Stimulated activated naive CD8-positive, alpha-beta T cell treated with anti-CD3 and anti-CD28 coated beads, Interleukin-15, amount 100 ng/mL, for 72 hours (primary cell): ENCODE results near the gene VAV2.
"Not testable (repeated sequence)": the region's sequence is repeated elsewhere in the genome, so short reads cannot be mapped to it uniquely, and the experiment has no call there.

Source experiments
- ATAC-seq: fragments of 150-1000 bp; cut with Tn5 transposase; 2 replicates; pipeline ENCODE4 v1.10.0; 2021; ENCODE audit warnings: mild to moderate bottlenecking, moderate library complexity
- DNase-seq, 2 donors: peaks; one replicate each; pipeline ENCODE4 v3.0.0; 2021 to 2022
- H3K27ac Mint-ChIP-seq, 2 donors: one replicate each; pipeline ENCODE4 v1.8.0; 2022; ENCODE audit warnings: mild to moderate bottlenecking in 2 of 2, mixed read lengths in 2 of 2, moderate library complexity in 2 of 2
- H3K27me3 Mint-ChIP-seq: one replicate; pipeline ENCODE4 v1.8.0; 2022; ENCODE audit warnings: mixed read lengths
- H3K4me1 Mint-ChIP-seq: one replicate; pipeline ENCODE4 v1.8.0; 2022; ENCODE audit warnings: mild to moderate bottlenecking, mixed read lengths
- H3K4me3 Mint-ChIP-seq, 2 donors: one replicate each; pipeline ENCODE4 v1.8.0; 2022; ENCODE audit warnings: mild to moderate bottlenecking in 2 of 2, mixed read lengths in 2 of 2, moderate library complexity in 1 of 2
- H3K9me3 Mint-ChIP-seq, 2 donors: one replicate each; pipeline ENCODE4 v1.8.0; 2022; ENCODE audit warnings: mixed read lengths in 2 of 2

Gene VAV2

DNA sequence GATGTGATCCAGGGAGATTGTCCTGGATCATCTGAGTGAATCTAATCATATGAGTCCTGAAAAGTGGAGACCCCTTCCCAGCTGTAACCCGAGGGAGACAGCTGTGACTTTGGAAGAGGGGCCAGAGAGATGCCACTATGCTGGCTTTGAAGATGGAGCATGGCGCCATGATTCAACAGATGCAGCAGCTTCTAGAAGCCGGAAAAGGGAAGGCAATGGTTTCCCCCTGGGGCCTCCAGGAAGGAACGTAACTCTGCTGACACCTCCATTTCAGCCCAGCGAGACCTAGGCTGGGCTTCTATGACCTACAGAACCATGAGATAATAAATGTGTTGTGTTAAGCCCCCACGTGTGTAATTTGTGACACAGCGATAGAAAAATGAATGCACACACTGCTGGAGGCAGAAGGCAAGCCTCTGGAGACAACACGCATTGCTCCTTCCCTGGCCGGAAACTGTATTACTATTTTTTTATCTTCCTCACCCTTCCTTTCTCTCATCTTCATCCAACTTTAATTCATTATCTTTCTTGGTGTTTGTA, 237.4 kb downstream of the VAV2 start:
- no peak overlapping the region for H3K4me3 Mint-ChIP-seq
- no peaks in the 10 kb centered on the region for H3K9me3 Mint-ChIP-seq
- no peaks in the 10 kb centered on the region for H3K4me1 Mint-ChIP-seq
- ATAC-seq: no peak
- H3K27me3 Mint-ChIP-seq: peaks cover 53% of the 10 kb centered on the region
- DNase-seq: no peak
- H3K27ac Mint-ChIP-seq: no peak overlapping the region

DNA sequence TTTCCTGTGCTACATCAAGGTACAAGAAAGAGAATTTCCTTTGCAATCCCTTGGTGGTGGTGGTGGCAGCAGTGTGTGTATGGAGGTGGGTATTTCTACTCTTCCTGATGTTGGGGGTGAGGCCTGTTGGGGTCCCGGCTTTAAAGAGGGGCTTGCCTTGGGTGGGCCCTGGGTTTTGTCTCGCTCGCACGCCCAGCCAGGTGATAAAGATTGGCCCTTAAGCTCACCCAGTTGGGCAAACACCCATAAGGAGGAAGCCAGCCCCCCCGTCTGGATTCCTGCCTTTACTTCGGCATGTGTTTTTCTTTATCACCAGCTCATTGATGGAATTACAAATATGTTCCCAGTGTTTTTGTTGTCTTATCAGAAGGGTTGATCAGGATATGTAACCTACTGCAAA, 237.9 kb downstream of the VAV2 start:
- no peaks in the 10 kb centered on the region for H3K9me3 Mint-ChIP-seq
- peaks cover 55% of the 10 kb centered on the region for H3K27me3 Mint-ChIP-seq
- H3K4me1 Mint-ChIP-seq: no peaks in the 10 kb centered on the region
- no peak overlapping the region for H3K4me3 Mint-ChIP-seq
- ATAC-seq: no peak
- no peak for DNase-seq
- H3K27ac Mint-ChIP-seq: no peak overlapping the region

DNA sequence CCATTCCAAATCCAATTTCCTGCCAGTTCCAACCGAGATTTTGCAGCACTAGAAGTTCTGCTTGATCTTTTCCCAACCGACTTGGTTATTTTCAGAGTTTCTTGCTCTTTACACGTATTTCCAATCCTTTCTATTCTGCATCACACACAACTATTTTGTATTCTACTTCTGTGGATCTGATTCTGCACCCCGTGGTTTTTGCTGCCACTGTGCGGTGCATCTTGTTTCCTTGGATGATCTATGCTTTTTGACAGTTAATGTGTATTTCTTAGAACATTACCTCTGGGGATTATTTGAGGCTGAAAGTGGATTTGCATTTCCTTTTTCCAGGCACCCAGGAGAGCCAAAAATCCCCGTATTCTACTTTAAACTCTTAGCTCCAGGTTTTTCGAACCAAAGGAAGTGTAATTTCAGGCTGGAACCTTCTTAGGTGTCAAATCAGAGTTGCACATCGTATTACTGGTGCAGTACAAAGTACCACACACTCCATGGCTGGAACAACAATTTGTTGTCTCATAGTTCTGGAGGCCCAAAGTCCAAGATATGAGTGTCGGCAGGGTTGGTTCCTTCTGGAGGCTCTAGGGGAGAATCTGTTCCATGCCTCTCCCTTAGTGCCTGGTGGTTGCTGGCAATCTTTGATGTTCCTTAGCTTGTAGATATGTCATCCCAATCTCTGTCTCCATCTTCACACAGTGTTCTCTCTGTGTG, 239.2 kb downstream of the VAV2 start:
- Mint-ChIP-seq H3K9me3 (no peaks in the 10 kb centered on the region), H3K27ac (peak overlapping the region in 1 of 2 donors; percentile 59), H3K27me3 (peaks cover 60% of the 10 kb centered on the region), H3K4me1 (no peaks in the 10 kb centered on the region), H3K4me3 (no peak overlapping the region)
- ATAC-seq (no peak), DNase-seq (no peak)

DNA sequence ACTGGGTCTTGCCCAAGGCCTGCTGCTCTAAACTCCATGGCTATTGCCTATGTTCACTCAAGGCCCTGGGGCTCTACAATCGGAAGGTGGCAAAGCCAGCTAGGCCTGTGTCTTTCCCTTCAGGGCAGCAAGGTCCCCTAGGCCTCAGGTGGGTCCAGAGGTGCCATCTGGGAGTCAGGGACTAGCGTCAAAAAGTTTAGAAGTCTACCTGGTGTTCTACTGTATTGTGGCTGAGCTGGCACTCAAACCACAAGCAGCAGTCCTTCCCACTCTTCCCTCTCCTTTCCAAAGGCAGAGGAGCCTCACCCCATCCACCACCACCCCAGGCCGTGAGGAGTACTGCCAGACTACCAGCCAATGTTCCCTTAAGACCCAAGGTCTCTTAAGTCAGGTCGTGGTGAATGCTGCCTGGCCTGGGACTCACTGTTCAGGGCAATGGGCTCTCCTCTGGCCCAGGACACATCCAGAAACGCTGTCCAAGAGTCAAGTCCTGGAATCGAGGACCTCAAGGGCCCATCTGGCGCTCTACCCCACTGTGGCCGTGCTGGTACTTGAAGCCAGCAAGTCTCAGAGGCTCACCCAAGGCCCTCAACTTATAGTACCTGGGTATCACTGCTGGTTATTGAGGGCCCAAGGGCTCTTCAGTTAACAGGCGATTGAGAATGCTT, 241.0 kb downstream of the VAV2 start:
- ATAC-seq: no peak
- Mint-ChIP-seq H3K4me3 (no peak overlapping the region), H3K27ac (peak overlapping the region in 1 of 2 donors; percentile 10), H3K27me3 (peaks cover 77% of the 10 kb centered on the region), H3K4me1 (no peaks in the 10 kb centered on the region), H3K9me3 (no peaks in the 10 kb centered on the region)
- DNase-seq: no peak

DNA sequence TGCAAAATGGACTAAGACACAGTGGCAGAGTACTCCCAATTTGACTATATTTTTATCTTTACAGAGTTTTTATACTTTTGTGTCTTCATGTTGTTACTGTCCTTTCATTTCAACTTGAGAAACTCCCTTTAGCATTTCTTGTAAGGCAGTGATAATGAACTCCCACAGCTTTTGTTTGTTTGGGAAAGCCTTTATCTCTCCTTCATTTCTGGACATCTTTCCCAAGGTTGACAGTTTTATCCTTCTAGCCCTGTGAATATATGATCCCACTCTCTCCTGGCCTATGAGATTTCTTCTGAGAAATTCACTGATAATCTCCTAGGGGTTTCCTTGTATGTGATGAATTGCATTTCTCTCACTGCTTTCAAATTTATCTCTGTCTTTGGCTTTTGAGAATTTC, 244.8 kb downstream of the VAV2 start:
- no peak overlapping the region for H3K27ac Mint-ChIP-seq
- H3K27me3 Mint-ChIP-seq: peaks cover 43% of the 10 kb centered on the region
- no peaks in the 10 kb centered on the region for H3K9me3 Mint-ChIP-seq
- H3K4me1 Mint-ChIP-seq: no peaks in the 10 kb centered on the region
- DNase-seq (no peak), ATAC-seq (no peak)
- H3K4me3 Mint-ChIP-seq: no peak overlapping the region

DNA sequence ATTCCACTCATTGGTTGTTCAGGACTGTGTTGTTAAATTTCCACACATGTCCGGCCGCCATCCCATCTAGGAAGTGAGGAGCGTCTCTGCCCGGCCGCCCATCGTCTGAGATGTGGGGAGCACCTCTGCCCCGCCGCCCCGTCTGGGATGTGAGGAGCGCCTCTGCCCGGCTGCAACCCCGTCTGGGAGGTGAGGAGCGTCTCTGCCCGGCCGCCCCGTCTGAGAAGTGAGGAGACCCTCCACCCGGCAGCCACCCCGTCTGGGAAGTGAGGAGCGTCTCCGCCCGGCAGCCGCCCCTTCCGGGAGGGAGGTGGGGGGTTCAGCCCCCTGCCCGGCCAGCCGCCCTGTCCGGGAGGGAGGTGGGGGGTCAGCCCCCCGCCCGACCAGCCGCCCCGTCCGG, 247.6 kb downstream of the VAV2 start:
- H3K4me1 Mint-ChIP-seq, ATAC-seq, H3K27ac Mint-ChIP-seq, H3K9me3 Mint-ChIP-seq, DNase-seq, H3K4me3 Mint-ChIP-seq: not testable (repeated sequence)
- H3K27me3 Mint-ChIP-seq: peaks cover 22% of the 10 kb centered on the region

DNA sequence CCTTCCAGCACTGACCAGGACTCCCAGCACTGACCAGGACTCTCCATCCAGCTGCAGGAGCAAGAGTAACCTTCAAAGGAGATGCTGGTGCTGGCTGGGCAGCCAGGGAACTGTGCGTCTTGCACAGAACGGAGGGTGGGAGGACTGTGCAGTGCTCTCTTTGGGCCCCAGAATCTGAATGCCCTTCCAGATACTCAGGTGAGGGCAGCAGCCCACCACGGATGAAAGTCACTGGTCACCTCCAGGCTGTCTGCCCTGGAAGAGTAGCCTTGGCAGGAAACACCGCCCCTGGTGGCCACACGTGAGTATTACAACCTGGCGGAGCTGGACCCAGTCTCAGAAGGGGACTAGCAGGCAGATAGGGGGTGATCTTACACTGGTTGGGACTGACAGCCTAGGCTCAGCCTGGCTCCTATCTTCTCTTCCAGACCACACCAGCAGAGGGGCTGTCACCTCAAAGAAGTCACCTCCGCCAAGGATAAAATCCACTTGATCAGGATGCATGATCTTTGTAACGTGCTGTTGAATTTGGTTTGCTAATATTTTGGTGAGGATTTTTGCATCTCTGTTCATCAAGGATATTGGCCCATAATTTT, 249.2 kb downstream of the VAV2 start:
- H3K9me3 Mint-ChIP-seq: no peaks in the 10 kb centered on the region
- H3K27ac Mint-ChIP-seq: no peak overlapping the region
- H3K27me3 Mint-ChIP-seq: peaks cover 18% of the 10 kb centered on the region
- peak; percentile 70 to 72 for DNase-seq
- H3K4me1 Mint-ChIP-seq: peaks cover 12% of the 10 kb centered on the region
- H3K4me3 Mint-ChIP-seq: no peak overlapping the region
- ATAC-seq: peak; percentile 69

DNA sequence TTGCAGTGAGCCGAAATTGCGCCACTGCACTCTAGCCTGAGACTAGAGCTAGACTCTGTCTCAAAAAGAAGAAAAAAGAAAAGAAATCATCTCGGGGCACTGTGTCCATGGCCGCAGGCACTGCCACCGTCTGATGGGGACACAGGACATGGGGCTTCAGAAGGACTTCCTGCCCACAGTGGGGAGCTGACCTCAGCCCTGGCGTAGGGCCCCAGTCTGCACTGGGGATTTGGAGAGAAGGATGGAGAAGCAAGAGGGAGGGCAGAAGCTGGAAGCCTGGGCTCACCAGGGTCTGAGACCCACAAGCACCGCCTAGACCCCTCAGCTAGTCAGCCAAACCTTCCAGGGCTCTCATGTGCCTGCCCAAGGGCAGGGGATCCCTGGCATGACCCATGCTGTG, 249.9 kb downstream of the VAV2 start:
- Mint-ChIP-seq H3K27me3 (peaks cover 11% of the 10 kb centered on the region), H3K27ac (no peak overlapping the region), H3K9me3 (no peaks in the 10 kb centered on the region), H3K4me3 (no peak overlapping the region), H3K4me1 (peaks cover 18% of the 10 kb centered on the region)
- ATAC-seq (no peak), DNase-seq (no peak)

DNA sequence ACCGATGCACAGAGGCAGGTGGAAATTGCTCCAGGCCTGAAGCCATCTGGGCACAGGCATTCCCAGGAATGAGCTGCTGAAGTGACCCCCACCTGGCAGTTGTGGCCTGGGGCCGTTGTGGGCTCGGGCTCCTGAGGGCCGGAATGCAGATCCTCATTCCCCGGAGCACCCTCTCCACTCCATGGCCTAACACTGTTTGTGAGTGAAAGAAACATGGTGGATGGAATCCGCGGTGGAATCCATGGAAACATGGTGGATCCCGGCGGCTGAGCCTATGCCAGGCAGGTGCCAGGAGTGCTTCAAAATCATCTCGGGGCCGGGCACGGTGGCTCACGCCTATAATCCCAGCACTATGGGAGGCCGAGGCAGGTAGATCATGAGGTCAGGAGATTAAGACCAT, 250.4 kb downstream of the VAV2 start:
- Mint-ChIP-seq H3K4me3 (no peak overlapping the region), H3K9me3 (no peaks in the 10 kb centered on the region), H3K27me3 (peaks cover 6% of the 10 kb centered on the region), H3K4me1 (peaks cover 18% of the 10 kb centered on the region), H3K27ac (no peak overlapping the region)
- no peak for ATAC-seq
- no peak for DNase-seq

DNA sequence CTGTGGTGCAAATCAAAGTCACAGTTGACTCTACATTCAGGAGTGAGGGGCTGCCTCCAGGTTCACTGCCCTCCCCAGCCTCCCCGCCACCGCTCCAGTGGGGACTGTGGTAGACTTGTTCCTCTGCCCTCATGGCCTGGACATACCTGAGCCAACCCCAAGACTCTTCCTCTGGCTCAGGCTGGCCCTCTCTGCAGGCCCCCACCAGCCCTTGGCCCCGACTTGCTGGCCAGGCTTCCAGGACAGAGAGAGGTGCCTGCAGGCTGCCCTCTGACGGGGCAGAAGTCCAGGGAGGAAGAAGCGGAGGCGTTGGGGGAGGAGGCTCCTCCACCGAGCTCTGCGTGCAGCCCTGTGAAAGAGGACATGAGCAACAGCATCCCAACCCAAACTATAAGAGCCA, 251.2 kb downstream of the VAV2 start:
- Mint-ChIP-seq H3K4me1 (peaks cover 18% of the 10 kb centered on the region), H3K4me3 (no peak overlapping the region), H3K27ac (no peak overlapping the region), H3K27me3 (no peaks in the 10 kb centered on the region), H3K9me3 (no peaks in the 10 kb centered on the region)
- DNase-seq: no peak
- ATAC-seq: no peak

DNA sequence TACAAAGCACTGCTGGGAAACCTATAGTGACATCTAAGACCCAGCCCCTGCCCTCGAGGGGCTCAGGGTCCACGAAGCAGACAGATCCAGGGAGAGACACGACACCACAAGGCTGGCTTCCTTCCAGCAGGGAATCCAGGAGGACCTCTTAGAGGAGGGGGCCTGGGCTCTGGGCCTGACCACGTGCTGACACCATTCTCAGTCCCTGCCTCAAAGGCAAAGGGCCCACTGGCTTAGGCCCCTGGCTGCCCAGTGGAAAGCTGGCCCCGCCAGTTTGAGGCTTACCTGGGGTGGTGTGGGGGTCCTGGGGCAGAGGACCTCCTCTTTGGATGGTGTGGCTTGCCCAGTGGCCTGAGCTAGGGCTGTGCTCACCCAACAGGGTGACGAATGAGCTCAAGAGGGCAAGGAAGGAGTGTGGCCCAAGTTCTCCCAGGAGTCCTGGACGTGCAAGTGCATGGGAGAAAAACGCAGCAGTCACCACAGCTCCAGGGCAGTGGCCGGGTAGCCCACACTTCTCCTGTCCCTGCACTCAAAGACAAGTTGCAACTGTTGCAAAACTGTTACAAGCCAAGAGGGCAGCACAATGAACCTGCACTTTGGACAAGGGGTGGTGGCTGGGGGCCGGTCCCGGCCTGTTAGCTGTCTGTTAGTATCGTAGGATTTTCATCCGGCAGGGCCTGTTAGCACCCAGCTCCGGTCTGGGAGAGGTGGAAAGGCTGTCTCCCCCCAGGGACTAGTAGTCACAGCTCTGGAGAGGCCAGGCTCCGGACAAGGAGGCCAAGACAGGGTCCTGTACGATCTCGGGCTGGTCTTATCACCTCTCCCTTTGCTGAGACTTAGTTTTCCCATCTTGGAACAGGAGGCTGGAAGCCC, 252.5 kb downstream of the VAV2 start:
- Mint-ChIP-seq H3K4me3 (no peak overlapping the region), H3K4me1 (peaks cover 18% of the 10 kb centered on the region), H3K9me3 (no peaks in the 10 kb centered on the region), H3K27ac (no peak overlapping the region), H3K27me3 (no peaks in the 10 kb centered on the region)
- DNase-seq (no peak), ATAC-seq (no peak)

DNA sequence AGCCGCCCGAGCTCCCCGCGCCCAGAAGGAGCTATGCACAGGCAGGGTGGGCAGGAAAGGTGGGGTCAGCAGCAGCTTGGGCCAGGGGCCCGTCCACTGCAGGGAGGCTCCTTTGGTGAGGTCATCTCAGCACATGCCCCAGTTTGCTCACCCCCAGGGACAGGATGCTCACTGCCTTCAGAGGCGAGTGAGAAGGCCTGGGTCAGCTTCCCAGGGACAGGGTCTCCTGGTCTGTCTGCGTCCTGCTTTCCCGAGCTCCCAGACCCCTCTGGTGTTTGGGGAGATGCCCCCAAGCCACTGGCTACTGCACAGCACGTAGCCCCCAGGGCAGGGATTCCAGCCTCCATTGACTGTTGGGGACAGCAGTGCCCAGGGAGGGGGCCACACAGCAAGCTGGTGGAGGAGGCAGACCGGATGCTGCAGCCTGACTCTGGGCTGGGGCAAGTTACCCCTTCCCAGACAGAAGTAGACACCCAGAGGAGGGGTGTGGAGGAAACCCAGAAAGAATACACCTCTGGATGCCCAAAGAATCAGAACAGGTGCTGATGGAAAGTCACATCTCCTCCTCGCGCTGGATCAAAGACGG, 253.4 kb downstream of the VAV2 start:
- H3K4me3 Mint-ChIP-seq: peak overlapping the region; percentile 45 to 74
- H3K27me3 Mint-ChIP-seq: no peaks in the 10 kb centered on the region
- no peak for ATAC-seq
- no peak overlapping the region for H3K27ac Mint-ChIP-seq
- DNase-seq: no peak
- H3K4me1 Mint-ChIP-seq: peaks cover 18% of the 10 kb centered on the region
- no peaks in the 10 kb centered on the region for H3K9me3 Mint-ChIP-seq

DNA sequence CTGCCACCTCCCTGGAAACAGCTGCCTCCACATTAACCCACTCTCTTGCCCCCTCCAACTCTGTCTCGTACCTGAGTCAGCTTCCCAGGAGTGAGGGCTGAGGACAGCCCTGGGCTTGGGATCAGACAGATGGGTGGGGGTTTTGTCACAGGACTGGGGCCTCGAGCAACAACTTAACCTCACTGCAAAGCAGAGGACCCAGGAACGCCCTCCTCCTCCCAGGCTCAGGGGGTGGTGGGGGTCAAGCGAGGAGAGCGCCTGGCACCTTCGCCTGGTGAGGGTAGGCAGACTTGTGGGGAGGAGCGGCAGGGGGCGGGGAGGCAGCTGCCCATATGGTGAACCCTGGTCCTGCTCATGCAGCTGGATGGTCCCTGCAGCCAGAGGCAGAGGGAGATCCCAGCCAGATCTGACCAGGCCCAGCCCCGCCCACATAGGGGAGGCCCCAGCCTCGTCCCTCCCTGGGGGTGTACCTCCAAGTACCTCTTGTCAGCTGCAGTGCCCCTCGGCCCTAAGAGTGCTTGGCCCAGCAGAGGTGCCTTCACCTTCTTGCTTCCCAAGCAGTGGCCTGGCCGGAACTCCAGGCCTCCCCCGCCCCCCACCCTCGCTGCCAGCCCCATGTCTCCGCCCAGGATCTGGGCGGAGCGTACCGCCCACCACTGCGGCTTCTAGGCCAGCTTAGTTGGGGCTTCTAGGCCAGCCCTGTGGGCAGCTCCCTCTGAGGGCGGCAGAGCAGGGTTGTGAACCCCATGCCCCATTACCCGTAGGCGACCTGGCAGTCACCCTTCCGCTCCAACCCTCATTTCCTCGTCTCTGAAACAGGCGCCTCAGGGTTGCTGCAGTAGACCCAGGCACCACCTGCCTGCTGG, 254.1 kb downstream of the VAV2 start, which contains the start of gene SARDH:
Gene SARDH, minus strand, starts transcription at position 579 of the 866 bp plus-strand sequence. CDS start 4,179 bp downstream, outside the sequence.
- peaks cover 18% of the 10 kb centered on the region for H3K4me1 Mint-ChIP-seq
- peak; percentile 86 for ATAC-seq
- peak; percentile 35 to 63 for DNase-seq
- H3K4me3 Mint-ChIP-seq: peak within 1 kb of the TSS; percentile 57 to 74
- peak within 1 kb of the TSS in 1 of 2 donors; percentile 7 for H3K27ac Mint-ChIP-seq
- no peaks in the 10 kb centered on the region for H3K27me3 Mint-ChIP-seq
- no peaks in the 10 kb centered on the region for H3K9me3 Mint-ChIP-seq

DNA sequence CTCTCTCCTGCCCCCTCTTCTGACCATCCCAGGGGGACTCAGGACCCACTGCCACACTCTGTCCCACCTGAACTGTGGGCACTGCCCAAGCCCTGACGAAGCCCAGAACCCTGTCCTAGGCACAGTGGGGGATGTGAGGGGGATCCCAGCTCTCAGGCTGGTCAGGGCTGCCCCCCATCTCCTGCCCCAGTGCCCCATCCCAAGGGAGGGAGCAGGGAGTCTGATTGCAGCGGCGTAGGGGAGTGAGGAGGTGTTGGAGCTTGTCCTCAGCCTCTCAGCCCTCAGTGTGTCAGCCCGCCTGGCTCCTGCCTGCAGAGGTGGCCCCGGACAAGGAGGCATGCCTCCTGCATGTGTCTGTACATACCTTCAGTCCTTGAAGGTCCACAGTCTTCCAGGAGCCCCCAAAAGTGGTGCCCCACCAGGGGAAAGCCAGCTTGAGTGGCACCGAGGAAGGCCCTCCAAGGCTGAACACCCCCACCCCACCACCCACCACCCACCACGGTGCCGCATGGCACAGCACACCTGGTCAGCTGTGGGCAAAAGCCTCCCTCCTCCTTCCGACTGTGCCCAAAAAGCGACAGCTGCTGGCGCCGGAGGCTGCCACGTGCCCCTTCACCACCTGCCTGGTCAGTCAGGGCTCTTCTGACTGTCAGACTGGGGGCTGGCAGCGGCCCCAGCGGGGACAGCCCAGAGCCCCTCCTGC, 254.9 kb downstream of the VAV2 start:
- H3K27me3 Mint-ChIP-seq: no peaks in the 10 kb centered on the region
- no peaks in the 10 kb centered on the region for H3K9me3 Mint-ChIP-seq
- peak overlapping the region in 1 of 2 donors; percentile 74 for H3K4me3 Mint-ChIP-seq
- peaks cover 18% of the 10 kb centered on the region for H3K4me1 Mint-ChIP-seq
- DNase-seq (no peak), ATAC-seq (no peak)
- H3K27ac Mint-ChIP-seq: no peak overlapping the region
